GM12801 (cell line): Measurements from ENCODE around the gene HSPB8.

Experiments used
- TF ChIP-seq, protein P1 (sequence below): IDR thresholded peaks from one replicate; pipeline ENCODE4 v1.5.1; 2011; ENCODE audit warnings: control low read depth; ENCODE audit not compliant: insufficient read length; ENCODE audit errors: extremely low read depth

The HSPB8 gene

DNA sequence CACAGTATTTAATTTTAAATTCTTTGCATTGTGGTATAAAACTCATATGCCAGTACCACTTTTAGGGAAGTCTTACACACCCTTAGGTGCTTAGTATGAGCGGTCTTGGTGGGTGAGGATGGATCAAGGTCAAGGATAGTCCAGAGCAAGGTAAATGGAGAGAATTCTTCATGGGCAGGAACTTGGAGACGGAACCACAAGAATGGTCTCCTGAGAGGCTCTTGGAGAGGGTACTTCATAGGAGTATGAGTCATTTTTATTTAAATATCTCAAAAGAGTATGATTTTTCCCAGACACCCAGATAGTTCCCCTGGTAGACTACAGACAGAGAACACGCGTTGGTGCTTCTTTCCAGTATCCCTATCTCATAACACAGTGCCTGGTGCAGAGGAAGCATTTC, 21.9 kb downstream of the HSPB8 start:
- TF ChIP-seq, protein P1, sequence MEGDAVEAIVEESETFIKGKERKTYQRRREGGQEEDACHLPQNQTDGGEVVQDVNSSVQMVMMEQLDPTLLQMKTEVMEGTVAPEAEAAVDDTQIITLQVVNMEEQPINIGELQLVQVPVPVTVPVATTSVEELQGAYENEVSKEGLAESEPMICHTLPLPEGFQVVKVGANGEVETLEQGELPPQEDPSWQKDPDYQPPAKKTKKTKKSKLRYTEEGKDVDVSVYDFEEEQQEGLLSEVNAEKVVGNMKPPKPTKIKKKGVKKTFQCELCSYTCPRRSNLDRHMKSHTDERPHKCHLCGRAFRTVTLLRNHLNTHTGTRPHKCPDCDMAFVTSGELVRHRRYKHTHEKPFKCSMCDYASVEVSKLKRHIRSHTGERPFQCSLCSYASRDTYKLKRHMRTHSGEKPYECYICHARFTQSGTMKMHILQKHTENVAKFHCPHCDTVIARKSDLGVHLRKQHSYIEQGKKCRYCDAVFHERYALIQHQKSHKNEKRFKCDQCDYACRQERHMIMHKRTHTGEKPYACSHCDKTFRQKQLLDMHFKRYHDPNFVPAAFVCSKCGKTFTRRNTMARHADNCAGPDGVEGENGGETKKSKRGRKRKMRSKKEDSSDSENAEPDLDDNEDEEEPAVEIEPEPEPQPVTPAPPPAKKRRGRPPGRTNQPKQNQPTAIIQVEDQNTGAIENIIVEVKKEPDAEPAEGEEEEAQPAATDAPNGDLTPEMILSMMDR = no peak

- TF ChIP-seq, protein P1 = no peak
Measured at GRCh38 chr12:119201789-119202543, 23.2 kb downstream of the HSPB8 start.

- TF ChIP-seq, protein P1 = no peak
Measured at GRCh38 chr12:119202544-119202943, 23.8 kb downstream of the HSPB8 start.

DNA sequence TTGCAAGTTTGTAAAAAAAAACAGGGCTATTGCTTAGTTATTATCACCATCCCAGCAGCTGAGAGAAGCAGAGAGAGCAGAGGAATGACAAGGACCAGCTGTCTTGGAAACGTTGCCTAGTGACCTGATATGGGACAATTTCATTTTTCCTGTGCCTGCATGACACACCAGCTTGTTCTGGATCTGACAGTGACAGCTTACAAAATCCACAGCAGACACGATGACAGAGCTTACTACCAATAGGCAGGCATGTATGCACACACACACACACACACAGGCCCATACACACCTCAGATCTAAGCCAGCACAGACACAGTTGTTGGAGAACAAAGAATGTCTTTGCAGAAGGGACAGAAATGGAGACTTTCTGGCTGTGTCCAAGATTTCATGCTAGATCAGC, 25.4 kb downstream of the HSPB8 start:
- TF ChIP-seq, protein P1 = no peak

DNA sequence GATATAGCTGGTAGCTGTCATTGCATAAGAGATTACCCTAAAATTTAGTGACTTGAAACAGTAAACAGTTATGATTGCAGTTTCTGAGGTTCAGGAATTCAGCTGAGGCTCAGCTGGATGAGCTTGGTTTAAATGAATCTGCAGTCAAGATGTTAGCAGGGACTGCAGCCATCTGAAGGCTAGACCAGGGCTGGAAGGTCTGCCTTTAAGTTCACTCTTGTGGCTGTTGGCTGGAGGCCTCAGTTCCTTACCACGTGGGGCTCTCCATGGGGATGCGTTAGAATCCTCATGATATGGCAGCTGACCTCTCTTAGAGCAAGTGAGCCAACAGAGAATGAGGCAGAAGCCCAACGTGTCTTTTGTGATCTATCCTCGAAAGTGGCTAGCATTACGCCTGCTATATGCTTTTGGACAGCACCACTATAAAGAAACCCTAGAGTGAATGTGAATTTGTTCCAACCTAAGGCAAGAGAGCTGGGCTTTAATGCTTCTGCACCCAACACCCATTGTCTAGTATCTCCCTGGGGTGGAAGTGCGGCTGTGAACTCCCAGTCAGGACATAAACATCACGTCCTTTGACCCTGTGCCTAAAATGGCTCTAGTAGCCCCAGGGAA, 26.0 kb downstream of the HSPB8 start:
- TF ChIP-seq, protein P1 = no peak

DNA sequence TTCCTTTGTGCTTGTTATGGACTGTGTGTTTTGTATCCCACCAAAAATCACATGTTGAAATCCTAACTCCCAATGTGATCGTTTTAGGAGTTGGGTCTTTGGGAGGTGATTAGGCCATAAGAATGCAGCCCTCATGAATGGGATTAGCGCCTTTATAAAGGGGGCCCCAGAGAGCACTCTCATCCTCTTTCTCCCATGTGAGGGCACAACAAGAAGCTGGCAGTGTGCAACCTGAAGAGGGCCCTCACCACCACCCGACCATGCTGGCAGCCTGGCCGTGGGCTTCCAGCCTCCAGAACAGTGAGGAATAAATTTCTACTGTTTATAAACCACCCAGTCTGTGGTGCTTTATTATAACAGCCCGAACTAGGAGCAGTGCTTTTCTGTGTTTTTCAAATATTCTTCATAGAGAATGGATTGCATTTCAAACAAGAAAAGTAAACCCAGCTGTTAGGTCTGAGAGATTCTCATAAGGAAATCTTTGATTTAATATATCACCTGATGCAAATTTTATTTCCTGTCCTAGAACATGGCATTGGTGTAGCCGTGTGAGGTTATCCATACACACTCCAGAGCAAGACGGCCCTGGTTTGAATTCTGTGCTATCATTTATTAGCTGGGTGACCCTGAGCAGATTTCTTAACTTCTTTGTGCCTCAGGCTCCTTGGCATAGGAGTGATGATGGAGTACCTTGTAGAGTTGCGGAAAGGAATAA, 27.8 kb downstream of the HSPB8 start:
- TF ChIP-seq, protein P1 = no peak

DNA sequence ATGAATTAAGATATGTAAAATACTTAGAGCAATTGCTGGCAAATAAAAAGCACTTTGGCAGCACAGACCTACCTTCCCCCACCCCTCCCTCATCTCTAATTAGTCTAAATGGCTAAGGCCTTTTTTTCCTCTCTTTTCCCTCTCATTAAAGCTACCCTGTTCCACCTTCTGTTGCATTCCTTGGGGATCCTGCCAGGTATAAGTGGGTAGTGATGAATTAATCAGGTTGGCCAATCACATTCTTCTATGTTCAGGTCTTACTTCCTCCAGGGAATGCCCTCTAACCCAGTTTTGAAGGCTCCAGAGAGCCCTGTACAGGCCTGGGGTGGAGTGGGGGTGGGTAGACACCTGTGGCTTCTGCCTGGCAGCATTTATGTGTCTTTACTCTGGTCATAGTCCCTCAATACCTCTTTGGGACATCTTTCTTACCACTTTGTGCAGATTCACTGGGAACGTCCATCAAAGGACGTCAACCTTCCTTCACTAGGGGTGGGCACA, 28.4 kb downstream of the HSPB8 start:
- TF ChIP-seq, protein P1 = no peak
